ENCODE results near the gene CHST2. TPM values are rescaled to one million over a fixed set of nuclear protein-coding genes. Genes with fewer than 3 reads are reported as not detected.

CHST2 gene
- total RNA-seq, 1 donor from 2014 or later = 5.1 TPM

DNA sequence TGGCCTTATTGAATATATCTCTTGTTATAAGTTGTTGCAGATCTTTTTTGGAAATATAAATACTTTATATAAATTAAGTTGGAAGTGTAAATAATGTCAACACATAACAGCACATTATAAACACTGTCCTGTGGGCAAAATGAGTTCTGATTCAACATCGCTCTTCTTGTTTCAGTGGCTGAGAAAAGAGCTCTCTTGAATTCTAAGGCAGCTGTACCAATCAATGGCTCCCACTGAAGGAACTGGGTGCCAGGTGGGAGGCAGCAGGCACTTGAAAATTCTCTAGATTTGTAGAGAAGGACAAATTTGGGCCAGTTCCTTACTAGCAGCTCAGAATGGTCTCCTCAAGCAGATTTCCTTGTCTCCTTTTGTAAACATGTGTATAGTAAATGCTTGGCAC is 45.6 kb downstream of the CHST2 start:
- DNase-seq (ENCODE audit: low read depth) = no peak

- DNase-seq (ENCODE audit: low read depth) = peak; percentile 18
These were observed 46.2 kb downstream of the CHST2 start for GRCh38 chr3:143165612-143166285.

- DNase-seq (ENCODE audit: low read depth) = no peak
These were observed 46.8 kb downstream of the CHST2 start for GRCh38 chr3:143166376-143166775.

- no peak for DNase-seq (ENCODE audit: low read depth)
These were observed 48.6 kb downstream of the CHST2 start for GRCh38 chr3:143167969-143168854.

DNA sequence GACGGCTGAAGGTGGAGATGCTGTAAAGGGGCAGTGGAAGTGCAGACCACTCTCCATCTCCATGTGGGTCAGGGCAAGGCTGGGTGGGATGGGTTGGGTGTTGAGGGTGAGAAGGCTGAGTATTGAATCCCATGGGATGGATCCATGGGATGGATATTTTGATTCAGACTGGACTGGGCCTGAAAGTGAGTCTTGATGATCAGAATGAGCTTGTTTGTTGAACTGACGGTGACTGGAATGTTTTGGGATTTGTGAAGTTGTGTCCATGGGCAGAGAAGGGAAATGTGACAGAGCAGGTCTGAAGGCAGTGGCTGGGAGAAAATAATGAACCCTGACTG is 49.3 kb downstream of the CHST2 start:
- DNase-seq (ENCODE audit: low read depth) = no peak

DNA sequence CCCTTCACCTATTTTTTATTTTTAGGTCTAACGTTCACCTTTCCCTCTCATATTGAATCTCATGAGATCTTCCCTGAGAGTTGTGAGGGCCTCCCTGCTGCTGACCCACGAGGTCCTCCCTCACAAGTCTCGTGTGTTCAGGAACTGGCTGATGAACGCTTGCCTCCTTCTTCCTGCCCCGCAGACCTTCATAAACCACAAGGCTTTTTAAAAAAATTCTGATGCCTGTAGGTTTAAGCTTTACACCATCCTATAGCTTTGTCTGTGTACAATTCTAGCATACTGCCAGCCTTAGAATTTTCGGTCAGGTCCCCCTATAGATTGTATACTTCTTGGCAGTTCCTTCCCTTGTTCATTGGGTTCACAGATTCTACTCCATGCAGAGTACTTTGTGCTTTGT is 50.5 kb downstream of the CHST2 start:
- DNase-seq (ENCODE audit: low read depth) = no peak

DNA sequence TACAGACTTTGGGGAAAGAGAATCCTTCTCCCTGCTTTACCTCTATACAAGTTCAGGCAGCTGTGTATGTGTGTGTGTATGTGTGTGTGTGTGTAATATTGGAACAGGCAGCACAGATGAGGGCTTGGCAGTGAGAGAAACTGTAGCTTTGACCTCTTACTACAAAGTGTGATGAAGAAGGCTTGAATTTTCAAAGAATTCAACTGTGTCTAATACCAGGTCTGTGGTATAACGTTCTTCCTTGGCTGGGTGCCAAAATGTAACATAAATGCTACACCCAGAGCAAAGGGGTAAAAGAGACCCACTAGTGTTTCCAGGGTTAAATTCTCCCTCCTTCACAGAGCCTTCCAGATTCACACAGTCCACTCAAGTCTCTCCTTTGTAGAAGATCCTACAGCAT is 51.1 kb downstream of the CHST2 start:
- DNase-seq (ENCODE audit: low read depth) = peak; percentile 15

DNA sequence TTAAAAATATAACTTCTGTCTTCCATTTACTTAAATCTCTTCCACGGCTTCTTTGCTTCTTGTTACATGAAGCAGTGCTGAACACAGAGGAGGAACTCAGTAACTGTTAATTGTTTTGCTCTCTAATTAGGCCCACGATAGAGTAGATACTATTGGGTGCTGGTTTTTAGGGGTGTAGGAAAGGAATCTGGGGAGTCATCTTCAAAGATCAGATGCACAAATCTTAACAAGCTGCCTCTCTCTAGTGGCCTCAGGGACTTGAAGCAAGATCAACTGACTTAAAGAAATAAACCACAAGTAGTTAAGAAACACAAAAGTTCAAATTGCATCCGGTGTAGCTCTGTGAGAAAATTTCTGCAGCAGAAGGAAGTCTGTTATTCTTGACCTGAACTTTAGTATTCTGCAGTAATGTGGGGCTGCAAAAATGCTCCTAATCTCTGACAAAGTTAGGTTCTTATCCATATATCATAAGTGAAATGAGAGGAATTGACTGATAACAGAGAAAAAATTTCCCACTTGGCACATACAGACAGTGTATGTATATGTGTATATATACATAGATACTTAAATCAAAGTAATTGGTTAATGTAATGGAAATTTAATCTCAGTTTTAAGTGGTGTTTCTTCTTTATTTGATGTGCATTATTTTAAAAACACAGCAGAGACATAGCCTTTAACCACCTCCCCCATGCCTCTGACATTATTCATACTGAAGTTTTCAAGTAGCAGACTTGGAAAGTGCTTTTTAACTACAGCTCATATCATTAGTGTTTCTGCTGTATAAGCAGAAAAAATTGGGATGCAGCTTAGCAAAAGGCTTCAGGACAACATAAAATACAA is 51.8 kb downstream of the CHST2 start:
- DNase-seq (ENCODE audit: low read depth) = peak; percentile 34

DNA sequence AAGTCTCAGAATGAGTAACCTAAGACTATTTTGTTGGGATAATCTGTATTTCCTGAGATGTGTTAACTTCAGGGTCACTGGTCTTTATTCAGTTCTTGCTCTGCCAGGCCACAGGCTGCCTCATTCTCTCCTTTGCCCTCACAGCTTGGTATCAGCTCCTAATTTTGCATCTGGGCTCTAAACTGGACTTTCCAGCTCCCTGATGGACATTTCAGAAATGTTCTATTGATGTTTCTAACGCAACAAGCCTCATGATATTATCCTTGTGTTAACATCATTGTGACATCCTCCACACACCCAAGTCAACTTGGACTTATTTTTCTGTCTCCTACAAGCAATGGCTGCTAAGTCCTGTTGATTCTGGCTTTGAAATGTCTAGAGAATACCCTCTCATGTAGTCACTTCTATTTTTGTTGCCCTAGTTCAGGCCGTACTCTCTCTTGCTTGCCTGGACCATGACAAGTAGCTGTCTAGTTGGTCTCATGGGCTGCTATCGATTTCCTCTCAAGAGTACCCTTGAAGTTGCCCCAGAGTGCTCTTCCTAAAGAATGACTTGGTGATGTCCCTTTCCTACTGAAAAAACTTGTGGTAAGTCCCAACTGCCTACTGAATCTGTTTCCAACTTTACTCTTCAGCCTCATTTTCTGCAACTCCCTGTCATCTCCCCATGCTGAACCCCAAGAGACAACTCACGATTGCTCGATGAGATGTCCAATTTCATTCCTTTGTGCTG is 52.7 kb downstream of the CHST2 start:
- peak; percentile 7 for DNase-seq (ENCODE audit: low read depth)

DNA sequence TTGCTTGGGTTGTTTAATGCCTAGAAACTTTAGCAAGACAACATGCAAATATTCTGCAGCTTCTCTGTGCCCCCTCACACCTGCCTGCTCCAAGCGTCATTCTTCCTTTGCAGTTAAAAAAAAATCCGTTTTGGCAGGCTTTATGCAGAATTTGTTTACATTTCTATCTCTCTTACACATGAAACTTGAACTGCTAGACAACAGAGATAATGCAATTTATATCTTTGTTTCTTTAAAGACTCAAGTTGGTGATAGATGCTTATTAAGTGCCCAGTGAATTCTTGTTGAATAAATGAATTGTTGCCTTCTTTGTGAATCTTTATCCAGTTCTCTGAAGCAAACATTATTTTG is 53.2 kb downstream of the CHST2 start:
- no peak for DNase-seq (ENCODE audit: low read depth)

- no peak for DNase-seq (ENCODE audit: low read depth)
These were observed 53.7 kb downstream of the CHST2 start for GRCh38 chr3:143173242-143173641.

Other genes with a start within 250 kb of the CHST2 start
- gene PCOLCE2, start 230.7 kb upstream of the CHST2 start, total RNA-seq = 0.21 TPM in 1 of 2 replicates, not detected in the other
- not detected in 2 replicates for gene PAQR9, start 156.1 kb upstream of the CHST2 start, total RNA-seq
- 47.2 and 56.4 TPM in 2 replicates for gene U2SURP, start 118.2 kb upstream of the CHST2 start, total RNA-seq

Measured in myocyte (in vitro differentiated cells).